Bronchial epithelial cell (primary cell): ENCODE data around the gene DQX1. TPM values are rescaled to one million over a fixed set of nuclear protein-coding genes. Genes with fewer than 3 reads are reported as not detected.

ENCODE experiments used
- DNase-seq: peaks from one replicate; pipeline ENCODE4 v3.0.0-alpha.2; 2010; ENCODE audit warnings: low read depth
- FAIRE-seq: peaks from 2 replicates; lab custom pipeline; 2011; peaks lifted over from hg19 to GRCh38; lab: Jason Lieb, UNC
- H3K27me3 ChIP-seq: 2 replicates; pipeline ENCODE4 v1.5.1; 2011; ENCODE audit warnings: low read length; ENCODE audit not compliant: control insufficient read depth, insufficient read depth
- H3K36me3 ChIP-seq: 2 replicates; pipeline ENCODE4 v1.5.1; 2011; ENCODE audit warnings: low read length; ENCODE audit not compliant: control insufficient read depth, insufficient read depth
- H3K4me3 ChIP-seq: 2 replicates; pipeline ENCODE4 v1.5.1; 2011; ENCODE audit warnings: mild to moderate bottlenecking, low read depth, low read length, control low read depth
- CTCF ChIP-seq: IDR thresholded peaks from 2 replicates; pipeline ENCODE4 v1.5.1; 2011; ENCODE audit warnings: mild to moderate bottlenecking, moderate library complexity, low read length, control low read depth, inconsistent platforms; ENCODE audit not compliant: insufficient read depth, severe bottlenecking
- total RNA-seq: library from RNA; depleted of rRNA; stranded (reverse); fragments of >200 nt; gene quantifications from 2 replicates; pipeline ENCODE4 v1.2.1, GENCODE V29; 2014

Gene DQX1
- total RNA-seq, 1 donor from 2014 or later = 1.6 TPM

- no peak for FAIRE-seq
- no peak for TF ChIP-seq CTCF
- H3K27me3 ChIP-seq = no peaks in the 10 kb centered on the region
- peaks cover 14% of the 10 kb centered on the region for H3K36me3 ChIP-seq
- H3K4me3 ChIP-seq = no peak overlapping the region
- DNase-seq = no peak
Observed at GRCh38 chr2:74531666-74532065, 5.6 kb upstream of the DQX1 start.

- Histone ChIP-seq H3K27me3 (no peaks in the 10 kb centered on the region), H3K4me3 (peak overlapping the region; percentile 92), H3K36me3 (peaks cover 16% of the 10 kb centered on the region)
- no peak for FAIRE-seq
- no peak for TF ChIP-seq CTCF
- DNase-seq = no peak
Observed at GRCh38 chr2:74530239-74531187, 4.5 kb upstream of the DQX1 start.

GRCh38 chr2:74529357-74530238 lies 3.6 kb upstream of the DQX1 start, which contains the start of the genes AUP1 and HTRA2:
AUP1 (minus strand) TSS chr2:74529706; CDS start chr2:74529629, 77 bp downstream.
HTRA2 (plus strand) TSS chr2:74529933; CDS start chr2:74530007, 74 bp downstream.
- DNase-seq = peak; percentile 97
- no peak for FAIRE-seq

GRCh38 chr2:74528600-74529356 lies 2.7 kb upstream of the DQX1 start:
- Histone ChIP-seq H3K36me3 (peaks cover 16% of the 10 kb centered on the region), H3K4me3 (peak overlapping the region; percentile 92), H3K27me3 (no peaks in the 10 kb centered on the region)
- FAIRE-seq (no peak), DNase-seq (no peak)
- TF ChIP-seq CTCF = no peak

More at GRCh38 chr2:74529357-74530238, 3.6 kb upstream of the DQX1 start, which contains the start of the genes AUP1 and HTRA2:
- H3K36me3 ChIP-seq = peaks cover 16% of the 10 kb centered on the region
- TF ChIP-seq CTCF = no peak
- no peaks in the 10 kb centered on the region for H3K27me3 ChIP-seq
- peak within 1 kb of the TSS; percentile 92 for H3K4me3 ChIP-seq

- Histone ChIP-seq H3K4me3 (no peak overlapping the region), H3K36me3 (peaks cover 13% of the 10 kb centered on the region), H3K27me3 (no peaks in the 10 kb centered on the region)
- no peak for TF ChIP-seq CTCF
- DNase-seq = no peak
- no peak for FAIRE-seq
Observed at GRCh38 chr2:74527741-74528140, 1.7 kb upstream of the DQX1 start.
